ENCODE results near the gene NEK2. TPM values are rescaled to one million over a fixed set of nuclear protein-coding genes. Genes with fewer than 3 reads are reported as not detected.
A peak's percentile ranks its signal among the peaks of the same experiment; 100 is the strongest.

Gene NEK2
- total and polyA plus RNA-seq, 2 donors (not counting 1 experiment from before 2014, with no cell fraction given) = 0.09 TPM; not detected in 1

GRCh38 chr1:211684331-211684730 lies 8.9 kb upstream of the NEK2 start:
- CTCF ChIA-PET = interaction anchor here (0.5 to 10.2 kb wide), 5 partner anchors 12 to 771 kb away, joined by 5 to 155 read pairs (median 27); no protein-coding TSS in a partner anchor
- H4K20me1 ChIP-seq (ENCODE audit: control insufficient read depth, insufficient read depth, low read length, poor library complexity, severe bottlenecking) = no peaks in the 10 kb centered on the region
- DNase-seq (no peak), ATAC-seq (ENCODE audit: low read depth) (no peak)
- Mint-ChIP-seq H3K27me3 (no peaks in the 10 kb centered on the region), H3K9me3 (ENCODE audit: insufficient read depth) (no peaks in the 10 kb centered on the region), H3K4me1 (peaks cover 41% of the 10 kb centered on the region), H3K4me3 (no peak overlapping the region), H3K27ac (peak overlapping the region; percentile 42)
- POLR2A ChIA-PET = no interaction called here
- no peaks in the 10 kb centered on the region for H3K36me3 ChIP-seq (replicated peaks in 1 of 2; ENCODE audit: control extremely low read depth in 1 of 2, control insufficient read depth in 1 of 2, extremely low read depth in 1 of 2, insufficient read depth in 2 of 2, low read length in 1 of 2)
- WGBS (ENCODE audit: insufficient coverage) = 89% methylated on average over 3 of the region's 3 CpGs
- TF ChIP-seq CTCF (IDR thresholded peaks at IDR 0.05) = no peak
- TF ChIP-seq EZH2 (IDR thresholded peaks at IDR 0.05; ENCODE audit: borderline replicate concordance, insufficient read depth, low read depth, low read length, poor library complexity, severe bottlenecking) = no peak
- H3K4me3 ChIP-seq (ENCODE audit: control extremely low read depth in 1 of 5, extremely low read depth in 1 of 5, insufficient read depth in 1 of 5, low read depth in 2 of 5, low read length in 4 of 5) = no peak overlapping the region
- no peaks in the 10 kb centered on the region for H3K79me2 ChIP-seq (ENCODE audit: control insufficient read depth, insufficient read depth, low read length)
- intact Hi-C loops (cut with micrococcal nuclease) = loop anchor here (5.0 to 10.0 kb wide), 2 partner anchors 253 to 680 kb away; no protein-coding TSS in a partner anchor
- H3K9me3 ChIP-seq (ENCODE audit: control extremely low read depth in 1 of 3, control insufficient read depth in 2 of 3, insufficient read depth in 1 of 3, low read length in 2 of 3) = no peaks in the 10 kb centered on the region
- no peak overlapping the region for H3K4me2 ChIP-seq (replicated peaks; ENCODE audit: low read depth, low read length, poor library complexity, severe bottlenecking)
- no peak overlapping the region for H3K27ac ChIP-seq (ENCODE audit: low read length in 2 of 2)
- peaks cover 17 to 24% of the 10 kb centered on the region in 2 donors for H3K4me1 ChIP-seq (ENCODE audit: control insufficient read depth in 2 of 2, insufficient read depth in 2 of 2, low read length in 2 of 2)
- no peak overlapping the region for H3K9ac ChIP-seq (ENCODE audit: low read length)
- no peak overlapping the region for H2AFZ ChIP-seq (ENCODE audit: insufficient read depth, low read depth, low read length, poor library complexity, severe bottlenecking)
- H3K27me3 ChIP-seq (replicated peaks in 1 of 4; ENCODE audit: control extremely low read depth in 1 of 4, control insufficient read depth in 3 of 4, insufficient read depth in 4 of 4, low read length in 3 of 4) = no peaks in the 10 kb centered on the region

- ChIA-PET CTCF (interaction anchor here (0.5 to 10.2 kb wide), 9 partner anchors 13 to 773 kb away, joined by 3 to 155 read pairs (median 15); partner anchors contain the start of genes DTL and INTS7), POLR2A (no interaction called here)
- TF ChIP-seq CTCF (IDR thresholded peaks at IDR 0.05) = no peak
- TF ChIP-seq EZH2 (IDR thresholded peaks at IDR 0.05; ENCODE audit: borderline replicate concordance, insufficient read depth, low read depth, low read length, poor library complexity, severe bottlenecking) = no peak
- no peaks in the 10 kb centered on the region for H3K36me3 ChIP-seq (replicated peaks in 1 of 2; ENCODE audit: control extremely low read depth in 1 of 2, control insufficient read depth in 1 of 2, extremely low read depth in 1 of 2, insufficient read depth in 2 of 2, low read length in 1 of 2)
- H3K4me3 ChIP-seq (ENCODE audit: control extremely low read depth in 1 of 5, extremely low read depth in 1 of 5, insufficient read depth in 1 of 5, low read depth in 2 of 5, low read length in 4 of 5) = no peak overlapping the region
- peaks cover 44% of the 10 kb centered on the region for H3K4me1 Mint-ChIP-seq
- H3K4me3 Mint-ChIP-seq = no peak overlapping the region
- peak overlapping the region; percentile 42 for H3K27ac Mint-ChIP-seq
- no peaks in the 10 kb centered on the region for H3K9me3 Mint-ChIP-seq (ENCODE audit: insufficient read depth)
- intact Hi-C loops (cut with micrococcal nuclease) = loop anchor here (5.0 to 10.0 kb wide), 2 partner anchors 254 to 681 kb away; no protein-coding TSS in a partner anchor
- H3K9ac ChIP-seq (ENCODE audit: low read length) = no peak overlapping the region
- DNase-seq (no peak), ATAC-seq (ENCODE audit: low read depth) (no peak)
- H3K4me1 ChIP-seq (ENCODE audit: control insufficient read depth in 2 of 2, insufficient read depth in 2 of 2, low read length in 2 of 2) = peaks cover 17 to 24% of the 10 kb centered on the region in 2 donors
- no peak overlapping the region for H2AFZ ChIP-seq (ENCODE audit: insufficient read depth, low read depth, low read length, poor library complexity, severe bottlenecking)
- 84% methylated on average over 5 of the region's 8 CpGs for WGBS (ENCODE audit: insufficient coverage)
- no peaks in the 10 kb centered on the region for H3K9me3 ChIP-seq (ENCODE audit: control extremely low read depth in 1 of 3, control insufficient read depth in 2 of 3, insufficient read depth in 1 of 3, low read length in 2 of 3)
- H3K27me3 ChIP-seq (replicated peaks in 1 of 4; ENCODE audit: control extremely low read depth in 1 of 4, control insufficient read depth in 3 of 4, insufficient read depth in 4 of 4, low read length in 3 of 4) = no peaks in the 10 kb centered on the region
- H3K27me3 Mint-ChIP-seq = no peaks in the 10 kb centered on the region
- H3K27ac ChIP-seq (ENCODE audit: low read length in 2 of 2) = no peak overlapping the region
- no peaks in the 10 kb centered on the region for H4K20me1 ChIP-seq (ENCODE audit: control insufficient read depth, insufficient read depth, low read length, poor library complexity, severe bottlenecking)
- no peaks in the 10 kb centered on the region for H3K79me2 ChIP-seq (ENCODE audit: control insufficient read depth, insufficient read depth, low read length)
- H3K4me2 ChIP-seq (replicated peaks; ENCODE audit: low read depth, low read length, poor library complexity, severe bottlenecking) = no peak overlapping the region
Observed at GRCh38 chr1:211683396-211684297, 8.2 kb upstream of the NEK2 start.

Measured in B cell (primary cell).